HG03575 (cell line): Measurements from ENCODE around the gene DNMBP.
A peak's percentile ranks its signal among the peaks of the same experiment; 100 is the strongest.
"Not testable (repeated sequence)": the region's sequence is repeated elsewhere in the genome, so short reads cannot be mapped to it uniquely, and the experiment has no call there.

Experiments used
- ATAC-seq: cut with Tn5 transposase; IDR thresholded peaks from one replicate; pipeline ENCODE4 v1.9.1; 2021; ENCODE audit not compliant: unreplicated experiment, insufficient number of reproducible peaks, low FRiP score; ENCODE audit errors: extremely low read depth

The DNMBP gene

GRCh38 chr10:100020142-100020885 is 10.6 kb upstream of the DNMBP start:
- ATAC-seq, result peak; percentile 33

- no peak for ATAC-seq
Measured at GRCh38 chr10:100019787-100020141, 10.0 kb upstream of the DNMBP start.

- peak; percentile 84 for ATAC-seq
Measured at GRCh38 chr10:100014071-100014762, 4.5 kb upstream of the DNMBP start.

GRCh38 chr10:100013621-100014020 is 3.9 kb upstream of the DNMBP start:
- ATAC-seq, result no peak

GRCh38 chr10:100011906-100012305 is 2.2 kb upstream of the DNMBP start:
- ATAC-seq, result not testable (repeated sequence)

GRCh38 chr10:100009283-100009792 is 409 bp downstream of the DNMBP start:
- ATAC-seq, result no peak

- no peak for ATAC-seq
Measured at GRCh38 chr10:100008708-100009282, 952 bp downstream of the DNMBP start.

- ATAC-seq, result no peak
Measured at GRCh38 chr10:100008142-100008522, 1.6 kb downstream of the DNMBP start.

- no peak for ATAC-seq
Measured at GRCh38 chr10:100007231-100008141, 2.3 kb downstream of the DNMBP start.

GRCh38 chr10:100006243-100006886 is 3.4 kb downstream of the DNMBP start:
- no peak for ATAC-seq

GRCh38 chr10:100004805-100005510 is 4.8 kb downstream of the DNMBP start:
- ATAC-seq, result no peak

- ATAC-seq, result no peak
Measured at GRCh38 chr10:100000109-100000644, 9.6 kb downstream of the DNMBP start.

GRCh38 chr10:99999319-100000108 is 10.2 kb downstream of the DNMBP start:
- no peak for ATAC-seq

- no peak for ATAC-seq
Measured at GRCh38 chr10:99998889-99999288, 10.9 kb downstream of the DNMBP start.

GRCh38 chr10:99996671-99997648 is 12.8 kb downstream of the DNMBP start:
- ATAC-seq, result no peak

GRCh38 chr10:99995713-99996112 is 14.0 kb downstream of the DNMBP start:
- ATAC-seq, result no peak
